Fibroblast of gingiva (primary cell): ENCODE results near the gene NRG2.
A peak's percentile ranks its signal among the peaks of the same experiment; 100 is the strongest.

Experiments used
- DNase-seq: peaks from one replicate; pipeline ENCODE4 v3.0.0-alpha.2; 2011; ENCODE audit warnings: low read depth

Gene NRG2

GRCh38 chr5:139877129-139877597 is 165.9 kb downstream of the NRG2 start:
- DNase-seq: no peak

DNA sequence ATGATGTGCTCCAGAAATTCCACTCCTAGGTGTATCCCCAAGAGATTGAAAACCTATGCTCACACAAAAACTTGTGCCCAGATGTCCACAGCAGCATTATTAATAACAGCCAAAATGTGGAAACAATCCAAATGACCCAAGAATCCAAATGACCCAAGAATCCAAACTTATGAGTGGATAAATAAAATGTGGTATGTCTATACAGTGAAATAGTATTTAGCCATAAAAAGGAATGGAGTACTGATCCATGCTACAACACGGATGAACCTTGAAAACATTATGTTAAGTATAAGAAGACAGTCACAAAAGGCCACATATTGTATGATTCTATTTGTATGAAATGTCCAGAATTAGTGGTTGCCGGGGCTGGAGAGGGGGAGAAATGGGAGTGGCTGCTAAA is 167.1 kb downstream of the NRG2 start:
- no peak for DNase-seq

DNA sequence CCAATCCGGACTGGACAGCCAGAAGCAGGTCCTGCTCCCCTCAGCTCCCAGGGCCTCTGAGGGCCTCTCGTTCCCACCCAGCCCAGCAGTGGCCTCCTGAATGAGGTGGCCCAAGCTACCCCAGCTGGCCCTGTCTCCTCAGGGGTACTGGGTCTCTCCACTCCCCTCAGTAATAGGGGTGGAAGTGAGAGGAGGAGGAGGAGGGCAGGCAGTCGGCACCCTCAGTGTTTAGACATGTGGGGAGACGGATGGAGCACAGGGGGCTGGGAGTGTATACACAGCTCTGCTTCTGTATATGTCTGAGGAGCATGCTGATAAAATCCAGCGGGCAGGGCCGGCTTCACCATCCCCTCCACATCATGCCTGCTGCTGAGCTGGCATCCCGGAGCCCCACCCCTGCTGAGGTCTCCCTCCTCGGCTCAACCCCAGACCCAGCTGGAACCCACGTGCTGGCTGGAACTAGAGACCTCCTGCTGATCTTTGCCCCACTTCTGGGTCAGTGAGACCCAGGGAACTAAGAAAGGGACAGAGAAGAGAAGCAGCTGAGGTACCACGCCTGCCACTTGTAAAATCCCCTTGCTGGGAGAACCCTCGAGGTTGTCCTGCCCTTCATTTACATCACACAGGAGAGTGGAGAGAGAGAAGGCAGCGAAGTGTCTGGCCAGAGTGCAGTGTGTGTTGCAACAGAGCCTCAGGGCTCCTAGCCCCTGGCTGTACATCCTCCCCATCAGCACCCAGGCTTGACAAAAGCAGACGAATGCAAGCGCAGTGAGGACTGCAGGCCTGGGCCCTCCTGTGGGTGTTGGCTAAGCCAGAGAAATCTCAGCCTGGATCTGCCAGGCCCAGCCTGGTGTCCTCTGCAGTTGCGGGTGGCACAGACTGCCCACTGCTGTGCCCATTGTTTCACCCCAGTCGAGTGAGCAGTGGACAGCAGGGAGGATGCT is 170.0 kb downstream of the NRG2 start:
- peak; percentile 18 for DNase-seq

DNA sequence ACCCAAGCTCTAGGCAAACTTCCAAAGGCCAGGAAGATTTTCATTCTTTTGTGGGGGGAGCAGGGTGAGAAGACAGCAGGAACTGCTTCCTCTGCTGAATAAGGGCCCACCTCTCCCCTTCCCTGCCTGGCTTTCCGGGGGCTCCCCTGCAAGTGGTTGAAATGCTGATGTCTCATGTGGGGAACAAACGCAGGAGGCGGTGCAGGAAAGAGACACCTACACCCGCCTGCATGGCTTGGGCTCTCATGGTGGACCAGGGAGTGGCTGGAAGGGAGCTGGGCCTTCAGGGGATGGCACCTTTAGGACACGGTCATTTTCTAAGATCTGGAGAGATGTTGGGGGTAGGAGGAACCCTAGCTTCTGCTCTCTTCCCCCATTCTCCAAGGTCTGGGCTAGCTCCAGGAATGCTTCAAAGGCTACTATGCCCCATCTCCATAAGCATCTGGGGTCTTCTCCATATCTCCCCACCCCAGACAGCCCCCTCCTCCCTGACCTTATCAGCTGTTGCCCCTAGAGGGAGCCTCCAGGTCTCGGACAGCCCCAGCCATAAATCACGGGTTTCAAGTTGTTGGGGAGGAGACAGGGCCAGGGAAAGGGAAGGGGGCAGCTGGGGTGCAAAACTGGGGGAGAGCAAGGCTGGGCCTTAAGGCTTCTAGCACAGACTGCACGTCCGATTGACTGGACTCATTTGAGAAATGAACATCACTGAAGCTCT is 170.9 kb downstream of the NRG2 start:
- no peak for DNase-seq

DNA sequence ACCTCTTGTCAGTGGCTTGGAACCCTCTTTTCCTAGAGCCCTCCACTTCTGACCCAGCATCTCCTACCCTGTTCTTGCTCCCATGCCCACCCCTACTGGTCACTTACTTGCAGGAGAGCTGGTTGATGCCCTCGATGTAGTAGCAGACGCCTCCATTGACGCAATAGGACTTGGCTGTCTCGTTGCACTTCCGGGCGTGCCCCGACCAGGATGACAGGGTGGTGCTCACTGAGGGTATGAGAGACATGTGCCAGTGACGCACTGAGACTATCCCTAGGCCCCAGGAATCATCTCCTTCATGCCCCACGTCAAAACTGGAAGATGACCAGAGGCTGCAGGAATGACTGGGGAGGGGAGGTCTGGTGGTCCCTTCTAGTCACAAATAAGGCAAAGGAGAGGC is 171.5 kb downstream of the NRG2 start:
- DNase-seq: no peak

GRCh38 chr5:139870677-139871076 is 172.4 kb downstream of the NRG2 start:
- DNase-seq: no peak

- no peak for DNase-seq
Observed at GRCh38 chr5:139869042-139869790, 173.9 kb downstream of the NRG2 start.

DNA sequence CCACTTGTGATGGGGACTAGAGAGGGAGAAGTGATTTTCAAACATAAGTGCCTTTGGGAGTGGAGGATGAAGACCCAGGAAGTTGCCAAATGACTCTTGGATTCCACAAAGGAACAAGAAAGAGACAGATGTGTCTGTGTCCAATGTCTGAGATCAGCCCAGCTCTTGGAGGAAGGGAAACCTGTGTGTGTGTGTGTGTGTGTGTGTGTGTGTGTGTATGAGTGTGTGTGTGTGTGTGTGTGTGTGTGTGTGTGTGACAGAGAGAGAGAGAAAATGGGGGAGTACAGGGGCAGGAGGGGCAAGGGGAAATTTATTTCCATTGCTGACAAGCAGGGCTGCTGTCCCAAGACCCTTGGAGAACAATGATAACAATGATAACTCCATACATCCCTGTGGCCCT is 175.5 kb downstream of the NRG2 start:
- no peak for DNase-seq

GRCh38 chr5:139867109-139867508 is 176.0 kb downstream of the NRG2 start:
- DNase-seq: no peak

GRCh38 chr5:139864716-139865483 is 178.2 kb downstream of the NRG2 start:
- DNase-seq: no peak

DNA sequence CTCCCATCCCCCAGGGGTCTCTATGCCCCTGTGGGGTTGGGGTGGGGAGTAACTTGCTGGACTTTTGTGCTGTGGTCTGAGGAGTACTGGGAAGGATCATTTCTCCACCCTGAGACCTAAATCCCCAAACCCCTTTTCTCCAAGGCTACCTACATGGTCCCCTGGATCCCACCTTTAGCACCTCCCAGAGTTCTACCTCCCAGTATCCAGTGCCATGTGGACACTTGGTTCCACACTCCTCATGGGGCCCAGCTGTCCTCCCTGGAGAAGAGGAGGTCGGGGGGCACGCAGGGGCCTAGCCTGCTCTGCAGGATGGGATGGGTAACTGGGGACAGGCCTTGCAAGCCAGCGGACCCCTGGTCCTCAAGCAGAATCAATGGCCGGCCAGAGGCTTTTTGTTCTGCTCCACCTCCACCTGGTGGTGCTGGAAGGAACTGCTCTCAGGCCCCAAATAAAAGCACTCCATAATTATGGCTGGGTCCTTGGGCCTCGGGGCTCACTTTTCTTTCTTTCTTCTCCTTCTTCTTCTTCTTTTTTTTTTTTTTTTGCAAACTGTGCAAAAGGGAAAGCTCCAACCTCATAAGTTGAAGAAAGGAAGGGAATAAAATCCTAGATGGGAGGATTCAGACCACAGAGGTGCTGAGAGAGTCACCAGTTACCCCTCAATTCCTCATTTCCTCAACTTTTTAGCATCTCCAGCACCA is 179.1 kb downstream of the NRG2 start:
- peak; percentile 36 for DNase-seq

- DNase-seq: no peak
Observed at GRCh38 chr5:139863361-139863760, 179.7 kb downstream of the NRG2 start.

DNA sequence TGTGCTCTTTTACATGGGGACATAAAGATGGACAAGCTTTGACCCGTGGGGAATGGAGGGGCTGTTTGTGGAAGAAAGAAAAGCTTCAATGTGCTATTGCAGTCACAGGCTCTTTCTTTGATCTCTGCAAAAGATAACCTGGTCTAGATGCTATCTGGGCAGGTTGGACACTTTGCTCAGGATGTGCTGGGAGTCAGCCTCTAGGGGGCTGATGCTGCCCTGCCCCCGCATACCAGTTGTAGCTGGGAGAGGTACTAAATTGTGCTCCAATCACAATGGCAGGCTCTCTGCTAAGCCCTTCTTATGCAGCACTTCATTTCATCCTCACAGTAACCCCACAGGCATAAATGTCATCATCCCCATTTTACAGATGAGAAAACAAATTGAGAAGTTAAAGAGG is 180.3 kb downstream of the NRG2 start:
- no peak for DNase-seq

GRCh38 chr5:139862313-139862712 is 180.8 kb downstream of the NRG2 start:
- peak; percentile 34 for DNase-seq

- DNase-seq: no peak
Observed at GRCh38 chr5:139861889-139862207, 181.3 kb downstream of the NRG2 start.

DNA sequence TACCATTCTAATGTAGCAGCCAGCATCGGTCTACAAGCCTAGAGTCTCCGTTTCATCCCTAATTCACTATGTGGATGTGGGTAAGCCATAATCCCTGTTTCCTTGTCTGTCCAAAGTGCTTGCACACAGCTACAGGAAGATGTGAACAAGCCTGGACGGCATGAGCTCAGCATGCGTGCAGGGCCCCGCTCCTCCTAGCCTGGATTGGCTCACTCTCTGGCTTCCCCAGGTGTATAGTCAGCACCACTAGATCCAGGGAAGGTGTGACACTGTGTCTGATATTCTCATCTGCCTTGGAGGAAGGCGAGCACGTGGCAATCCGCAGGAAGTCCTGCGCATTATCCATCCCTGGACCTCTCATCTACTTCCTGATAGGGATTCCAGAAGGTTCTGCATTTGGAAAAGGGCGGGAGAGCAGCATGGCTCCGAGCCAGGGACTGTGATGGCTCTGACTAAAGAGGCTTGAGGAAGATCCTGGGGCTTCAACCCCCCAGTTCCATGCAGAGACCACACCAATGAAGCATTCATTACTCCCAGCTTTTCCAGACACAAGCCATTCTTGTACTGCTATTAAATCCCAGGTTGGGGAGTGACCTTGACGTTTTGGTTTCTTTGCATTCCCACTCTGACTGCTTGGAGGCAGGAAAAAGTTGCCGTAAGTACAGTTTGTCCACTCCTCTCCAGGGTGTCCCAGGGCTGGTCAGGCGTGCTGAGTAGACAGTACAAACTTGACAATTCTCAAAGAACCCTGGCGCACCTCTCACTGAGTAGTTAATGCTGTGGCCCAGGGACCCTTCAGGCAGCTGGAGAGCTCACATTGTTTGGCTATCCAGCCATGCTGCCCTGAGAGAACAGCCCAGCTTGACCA is 181.8 kb downstream of the NRG2 start:
- no peak for DNase-seq

DNA sequence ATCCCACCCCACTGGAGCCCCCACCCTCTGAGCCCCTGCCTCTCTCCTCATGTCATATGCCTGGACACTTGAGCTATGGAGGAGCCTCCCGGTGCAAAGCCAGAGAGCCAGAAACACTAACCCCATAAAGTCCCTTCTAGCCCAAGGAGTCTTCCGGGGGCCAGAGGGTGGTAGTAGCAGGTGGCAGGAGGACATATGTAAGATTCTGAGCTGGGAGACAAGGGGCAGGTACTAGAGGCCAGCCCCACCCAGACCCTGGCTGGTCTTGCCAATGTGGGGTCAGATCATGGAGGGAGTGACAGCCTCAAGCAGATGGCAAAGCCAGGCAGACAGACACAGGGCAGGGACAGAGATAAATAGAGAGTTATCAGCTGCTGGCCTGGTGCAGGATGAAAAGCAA is 184.1 kb downstream of the NRG2 start:
- no peak for DNase-seq

DNA sequence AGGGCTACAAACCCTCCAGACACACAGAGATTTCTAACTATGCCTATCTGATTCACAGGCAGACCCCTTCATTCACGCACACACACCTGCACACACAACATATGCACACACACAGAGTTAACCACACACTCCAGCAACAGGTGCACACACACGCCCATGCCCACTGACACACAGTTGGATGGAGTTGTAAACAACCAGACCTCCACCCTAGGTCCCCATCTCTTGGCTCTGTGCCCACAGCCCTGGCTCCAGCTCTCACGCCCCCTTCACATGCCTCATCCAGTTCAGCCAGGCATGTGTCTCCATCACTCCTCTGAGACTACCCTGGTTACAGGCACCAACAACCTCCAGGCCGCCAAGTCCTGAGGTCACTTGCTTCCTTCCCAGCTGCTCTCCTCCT is 186.4 kb downstream of the NRG2 start:
- DNase-seq: no peak

GRCh38 chr5:139855946-139856540 is 187.1 kb downstream of the NRG2 start:
- DNase-seq: no peak

DNA sequence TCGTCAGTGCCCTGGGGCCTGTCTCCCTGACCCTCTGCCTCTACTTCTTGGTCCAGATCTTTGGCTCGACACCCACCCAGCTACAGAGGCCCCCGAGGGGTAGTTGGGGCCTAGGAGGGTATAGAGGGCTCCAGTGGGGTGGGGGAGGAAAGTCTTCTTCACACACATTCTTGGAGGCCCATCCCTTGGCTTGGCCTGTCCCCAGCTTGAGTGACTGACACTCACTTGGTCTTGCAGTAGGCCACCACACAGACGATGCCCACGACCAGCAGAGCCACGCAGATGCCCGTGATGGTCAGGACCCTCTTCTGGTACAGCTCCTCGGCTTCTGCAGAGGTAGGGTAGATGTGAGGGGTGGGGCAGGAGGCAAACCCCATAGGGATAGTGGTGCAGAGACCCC is 187.6 kb downstream of the NRG2 start:
- DNase-seq: no peak
